Keratinocyte (primary cell): Measurements from ENCODE around the gene SIN3B.

Source experiments
- CTCF ChIP-seq, 3 experiments: IDR thresholded peaks in 1 of 3; conservative IDR thresholded peaks in 1 of 3; optimal IDR thresholded peaks in 1 of 3; 2 replicates in 2 of 3; 3 replicates in 1 of 3; pipeline versions ENCODE3 to v1.5.1; 2011; ENCODE audit warnings: low read length in 3 of 3, mild to moderate bottlenecking in 3 of 3, moderate library complexity in 2 of 3, control low read depth in 1 of 3, inconsistent platforms in 1 of 3; ENCODE audit not compliant: insufficient read depth in 2 of 3; ENCODE audit errors: extremely low read depth in 1 of 3
- EZH2 ChIP-seq: IDR thresholded peaks from one replicate; pipeline ENCODE4 v1.6.1; 2012; ENCODE audit warnings: inconsistent platforms, mild to moderate bottlenecking, low read length, moderate library complexity

- no peak for TF ChIP-seq CTCF (optimal IDR thresholded peaks at IDR 0.05 in 1 of 3, IDR thresholded peaks at IDR 0.05 in 1 of 3, conservative IDR thresholded peaks at IDR 0.05 in 1 of 3; ENCODE audit: extremely low read depth in 1 of 3, insufficient read depth in 2 of 3, low read length in 3 of 3)
- no peak for TF ChIP-seq EZH2
Measured at GRCh38 chr19:16814526-16815100, 14.6 kb upstream of the SIN3B start.
